MM.1S (cell line): ENCODE results near the gene MRPS26.

Experiments used
- DNase-seq: peaks from one replicate; pipeline ENCODE4 v3.0.0-alpha.2; 2015
- H2AFZ ChIP-seq: fragments of 300-600 bp; sonication (generic); 2 replicates; pipeline ENCODE4 v1.6.0; 2016; ENCODE audit warnings: antibody characterized with exemption, low read length
- H3F3A ChIP-seq: fragments of 300-600 bp; sonication (generic); 2 replicates; pipeline ENCODE4 v1.6.1; 2016; ENCODE audit warnings: mild to moderate bottlenecking, antibody characterized with exemption, low read length, moderate library complexity, mixed read lengths; ENCODE audit not compliant: insufficient read depth
- H3K27ac ChIP-seq: fragments of 300-600 bp; sonication (generic); 2 replicates; pipeline ENCODE4 v1.5.1; 2016; ENCODE audit warnings: mild to moderate bottlenecking, low read length
- H3K27me3 ChIP-seq: fragments of 300-600 bp; sonication (generic); replicated peaks from 2 replicates; pipeline ENCODE4 v1.6.0; 2016; ENCODE audit warnings: low read length; ENCODE audit not compliant: insufficient read depth
- H3K36me3 ChIP-seq: fragments of 300-600 bp; sonication (generic); replicated peaks from 2 replicates; pipeline ENCODE4 v1.6.1; 2016; ENCODE audit warnings: mild to moderate bottlenecking, low read length, mixed read lengths; ENCODE audit not compliant: insufficient read depth
- H3K4me1 ChIP-seq: fragments of 300-600 bp; sonication (generic); 2 replicates; pipeline ENCODE4 v1.6.1; 2016; ENCODE audit warnings: low read length, mixed read lengths
- H3K4me2 ChIP-seq: fragments of 300-600 bp; sonication (generic); 2 replicates; pipeline ENCODE4 v1.6.0; 2016; ENCODE audit warnings: low read depth, low read length
- H3K4me3 ChIP-seq: fragments of 300-600 bp; sonication (generic); 2 replicates; pipeline ENCODE4 v1.5.1; 2016; ENCODE audit warnings: low read length, mixed read lengths
- H3K79me2 ChIP-seq: fragments of 300-600 bp; sonication (generic); 2 replicates; pipeline ENCODE4 v1.6.1; 2016; ENCODE audit warnings: mixed run types, low read length, mixed read lengths
- H3K9ac ChIP-seq: fragments of 300-600 bp; sonication (generic); 2 replicates; pipeline ENCODE4 v1.6.1; 2016; ENCODE audit warnings: low read length, mixed read lengths
- H3K9me2 ChIP-seq: fragments of 300-600 bp; sonication (generic); replicated peaks from 2 replicates; pipeline ENCODE4 v1.6.1; 2016; ENCODE audit warnings: mild to moderate bottlenecking, low read length, mixed read lengths; ENCODE audit not compliant: insufficient read depth
- H3K9me3 ChIP-seq: fragments of 300-600 bp; sonication (generic); replicated peaks from 2 replicates; pipeline ENCODE4 v1.6.1; 2016; ENCODE audit warnings: mild to moderate bottlenecking, low read length, mixed read lengths; ENCODE audit not compliant: insufficient read depth
- H4K20me1 ChIP-seq: fragments of 300-600 bp; sonication (generic); 2 replicates; pipeline ENCODE4 v1.6.1; 2016; ENCODE audit warnings: mild to moderate bottlenecking, low read length, moderate library complexity, mixed read lengths; ENCODE audit not compliant: insufficient read depth
- EZH2 ChIP-seq: fragments of 300-600 bp; sonication (generic); optimal IDR thresholded peaks from 2 replicates; pipeline ENCODE3; 2017; ENCODE audit warnings: low read depth, mild to moderate bottlenecking, antibody characterized with exemption, low read length, mixed read lengths
- EZH2phosphoT487 ChIP-seq: fragments of 300-600 bp; sonication (generic); IDR thresholded peaks from 2 replicates; pipeline ENCODE4 v1.6.1; 2018; ENCODE audit warnings: antibody characterized with exemption, low read length
- TF ChIP-seq, protein P1 (sequence below): fragments of 300-600 bp; sonication (generic); IDR thresholded peaks from 2 replicates; pipeline ENCODE4 v1.5.1; 2016; ENCODE audit warnings: antibody characterized with exemption, low read length, mixed read lengths

The MRPS26 gene

DNA sequence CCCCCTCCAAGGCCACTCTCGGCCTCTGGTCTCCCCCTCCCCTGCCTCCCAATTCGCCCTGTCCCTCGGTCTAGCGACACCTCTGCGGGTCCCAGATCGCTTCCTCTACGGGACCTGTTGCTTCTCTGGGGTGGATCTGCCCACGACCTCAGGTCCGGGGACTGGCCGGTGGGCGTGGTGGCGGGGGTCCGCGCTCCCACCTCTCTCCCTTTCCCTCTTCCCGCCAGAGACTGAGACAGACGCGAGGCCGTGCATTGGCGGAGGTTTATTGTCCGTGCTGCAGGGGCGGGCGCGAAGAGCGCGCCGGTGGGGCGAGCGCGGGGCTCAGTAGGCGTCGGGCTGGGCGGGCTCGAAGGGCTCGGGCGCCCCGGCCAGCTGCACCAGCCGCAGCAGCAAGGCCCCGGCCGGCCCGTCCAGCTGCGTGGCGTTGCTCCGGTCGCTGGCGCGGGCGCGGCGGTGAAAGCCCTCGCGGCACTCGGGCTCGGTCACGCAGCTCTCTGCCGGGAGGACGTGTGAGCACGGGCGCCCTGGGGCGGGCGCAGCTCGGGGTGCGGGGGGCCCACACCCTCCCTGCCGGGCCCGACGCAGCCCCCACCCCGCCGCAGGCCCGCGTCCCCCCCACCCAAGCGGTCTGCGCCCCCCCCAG, 36.6 kb downstream of the MRPS26 start:
- H3K4me3 ChIP-seq = no peak overlapping the region
- no peak for DNase-seq
- no peaks in the 10 kb centered on the region for H3K36me3 ChIP-seq
- no peak overlapping the region for H3K9ac ChIP-seq
- H4K20me1 ChIP-seq = no peaks in the 10 kb centered on the region
- H3K9me3 ChIP-seq = no peaks in the 10 kb centered on the region
- no peak overlapping the region for H2AFZ ChIP-seq
- no peaks in the 10 kb centered on the region for H3K9me2 ChIP-seq
- H3K79me2 ChIP-seq = no peaks in the 10 kb centered on the region
- no peaks in the 10 kb centered on the region for H3K4me1 ChIP-seq
- no peak overlapping the region for H3K27ac ChIP-seq
- peaks cover 32% of the 10 kb centered on the region for H3K27me3 ChIP-seq
- H3F3A ChIP-seq = no peaks in the 10 kb centered on the region
- TF ChIP-seq EZH2phosphoT487 = no peak
- no peak for TF ChIP-seq EZH2
- no peak overlapping the region for H3K4me2 ChIP-seq

DNA sequence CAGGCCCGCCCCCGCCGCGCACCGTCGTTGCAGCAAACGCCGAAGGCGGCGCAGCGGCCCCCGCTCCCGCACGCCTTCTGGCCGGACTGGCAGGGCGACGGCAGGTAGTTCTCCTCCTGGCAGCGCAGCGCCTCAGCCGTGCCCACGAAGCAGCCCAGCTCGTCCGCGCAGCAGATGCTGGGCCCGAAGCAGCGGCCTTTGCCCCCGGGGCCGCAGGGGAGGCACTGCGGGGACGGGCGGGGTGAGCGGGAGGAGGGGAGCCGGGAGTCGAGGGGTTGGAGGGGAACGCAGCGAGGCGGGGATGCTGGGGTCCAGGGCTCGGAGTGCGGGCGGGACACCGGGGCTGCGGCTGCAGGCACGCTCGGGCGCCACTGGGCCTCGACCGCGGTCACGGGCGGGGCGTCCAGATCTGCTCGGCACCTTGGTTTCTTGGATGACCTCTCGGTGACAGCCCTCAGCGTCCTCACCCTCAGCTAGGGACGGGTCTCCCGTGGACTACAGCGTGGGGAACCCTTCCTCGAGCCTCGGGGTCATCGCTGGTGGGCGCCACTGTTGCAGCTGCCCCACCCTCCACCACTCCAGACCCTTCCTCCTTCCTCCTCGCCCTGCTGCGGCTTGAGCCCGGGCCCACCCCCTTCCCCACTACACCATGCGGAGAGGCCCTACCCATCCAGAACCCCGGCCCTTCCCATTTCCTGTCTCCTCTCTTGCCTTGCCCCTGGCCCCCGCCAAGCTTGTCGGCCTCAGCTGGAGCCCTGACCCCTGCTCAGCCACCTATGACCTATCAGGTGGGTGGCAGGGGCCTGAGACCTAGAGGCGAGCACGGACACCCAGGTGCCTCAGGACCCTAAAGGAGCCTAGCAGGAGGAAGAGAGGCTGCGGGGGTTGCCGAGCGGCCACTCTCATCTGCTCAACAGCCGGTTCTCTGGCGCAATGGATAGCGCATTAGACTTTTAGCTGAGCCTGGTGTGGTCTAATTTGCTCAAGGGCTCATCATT, 37.4 kb downstream of the MRPS26 start:
- Histone ChIP-seq H3K4me1 (no peaks in the 10 kb centered on the region), H3K4me2 (no peak overlapping the region), H3K79me2 (no peaks in the 10 kb centered on the region), H3F3A (no peaks in the 10 kb centered on the region), H3K9me3 (no peaks in the 10 kb centered on the region), H3K27me3 (peaks cover 28% of the 10 kb centered on the region), H2AFZ (no peak overlapping the region), H3K27ac (no peak overlapping the region), H3K9ac (no peak overlapping the region), H4K20me1 (no peaks in the 10 kb centered on the region), H3K36me3 (no peaks in the 10 kb centered on the region), H3K9me2 (no peaks in the 10 kb centered on the region), H3K4me3 (no peak overlapping the region)
- TF ChIP-seq, protein P1, sequence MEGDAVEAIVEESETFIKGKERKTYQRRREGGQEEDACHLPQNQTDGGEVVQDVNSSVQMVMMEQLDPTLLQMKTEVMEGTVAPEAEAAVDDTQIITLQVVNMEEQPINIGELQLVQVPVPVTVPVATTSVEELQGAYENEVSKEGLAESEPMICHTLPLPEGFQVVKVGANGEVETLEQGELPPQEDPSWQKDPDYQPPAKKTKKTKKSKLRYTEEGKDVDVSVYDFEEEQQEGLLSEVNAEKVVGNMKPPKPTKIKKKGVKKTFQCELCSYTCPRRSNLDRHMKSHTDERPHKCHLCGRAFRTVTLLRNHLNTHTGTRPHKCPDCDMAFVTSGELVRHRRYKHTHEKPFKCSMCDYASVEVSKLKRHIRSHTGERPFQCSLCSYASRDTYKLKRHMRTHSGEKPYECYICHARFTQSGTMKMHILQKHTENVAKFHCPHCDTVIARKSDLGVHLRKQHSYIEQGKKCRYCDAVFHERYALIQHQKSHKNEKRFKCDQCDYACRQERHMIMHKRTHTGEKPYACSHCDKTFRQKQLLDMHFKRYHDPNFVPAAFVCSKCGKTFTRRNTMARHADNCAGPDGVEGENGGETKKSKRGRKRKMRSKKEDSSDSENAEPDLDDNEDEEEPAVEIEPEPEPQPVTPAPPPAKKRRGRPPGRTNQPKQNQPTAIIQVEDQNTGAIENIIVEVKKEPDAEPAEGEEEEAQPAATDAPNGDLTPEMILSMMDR = no peak
- TF ChIP-seq EZH2 = no peak
- TF ChIP-seq EZH2phosphoT487 = no peak
- DNase-seq = no peak

DNA sequence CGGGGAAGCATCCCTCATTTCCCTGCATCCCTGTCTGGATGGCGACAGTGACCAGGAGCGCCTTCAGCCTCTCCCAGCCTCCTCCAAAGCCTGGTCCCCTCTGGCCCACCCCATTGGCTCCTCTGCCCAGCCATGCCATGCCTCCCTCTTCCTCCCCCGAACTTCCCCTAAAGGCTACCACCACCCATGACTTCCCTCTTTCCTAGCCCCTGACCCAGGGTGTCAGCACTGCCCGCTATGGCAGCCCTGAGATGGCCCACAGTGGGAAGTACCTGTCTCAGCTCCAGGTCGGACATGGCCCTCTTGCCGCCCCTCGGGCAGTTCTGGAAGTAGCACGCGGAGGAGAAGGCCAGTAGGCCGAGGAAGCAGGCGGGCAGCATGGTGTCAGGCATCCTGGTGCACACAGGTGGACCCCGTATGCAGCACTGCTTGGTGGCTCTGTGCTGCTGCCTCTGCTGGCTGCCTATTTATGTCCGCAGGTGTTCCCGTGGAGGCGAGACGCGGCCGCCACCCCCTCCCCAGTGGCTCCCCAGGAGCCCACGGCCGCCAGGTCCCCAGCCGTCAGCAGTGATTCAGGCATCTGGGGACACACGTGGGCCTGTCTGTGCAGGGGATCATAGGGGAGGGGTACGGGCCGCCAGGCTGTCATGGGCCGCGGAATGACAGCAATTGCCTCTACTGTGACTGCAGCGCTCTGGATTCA, 38.6 kb downstream of the MRPS26 start, which contains the start of gene AVP:
Gene AVP (minus strand): TSS at position 442 of the 703 bp plus-strand sequence. CDS start 50 bp downstream, at position 392.
- Histone ChIP-seq H3K4me3 (no peak within 1 kb of the TSS), H3K27me3 (peaks cover 28% of the 10 kb centered on the region), H3K36me3 (no peaks in the 10 kb centered on the region), H3K9me3 (no peaks in the 10 kb centered on the region), H3F3A (no peaks in the 10 kb centered on the region), H3K4me1 (no peaks in the 10 kb centered on the region), H4K20me1 (no peaks in the 10 kb centered on the region), H3K9ac (no peak within 1 kb of the TSS), H3K9me2 (no peaks in the 10 kb centered on the region), H3K79me2 (no peaks in the 10 kb centered on the region), H3K27ac (no peak within 1 kb of the TSS), H3K4me2 (no peak within 1 kb of the TSS), H2AFZ (no peak within 1 kb of the TSS)
- TF ChIP-seq, protein P1 = no peak
- TF ChIP-seq EZH2phosphoT487 (no peak), EZH2 (no peak)
- no peak for DNase-seq
